G401 (cell line): ENCODE data around the gene SLC7A6. TPM values are rescaled to one million over a fixed set of nuclear protein-coding genes. Genes with fewer than 3 reads are reported as not detected.

Source experiments
- DNase-seq: peaks from one replicate; pipeline ENCODE4 v3.0.0-alpha.2; 2015; ENCODE audit warnings: low spot score
- in situ Hi-C: cut with HindIII; loops from 2 replicates; pipeline ENCODE4 v1.10.0; 2016; ENCODE audit warnings: low sequenced_read_pairs, mixed read lengths
- total RNA-seq: library from RNA; depleted of rRNA; stranded (reverse); fragments of >200 nt; shearing (Covaris generic); gene quantifications from 2 replicates; pipeline ENCODE4 v1.2.3, GENCODE V29; 2014

The SLC7A6 gene
- total RNA-seq, 1 experiment from 2014 or later, result 21.5 TPM

- DNase-seq, result no peak
- in situ Hi-C loops, result no loop called here
Measured at GRCh38 chr16:68234188-68235107, 29.9 kb upstream of the SLC7A6 start.

DNA sequence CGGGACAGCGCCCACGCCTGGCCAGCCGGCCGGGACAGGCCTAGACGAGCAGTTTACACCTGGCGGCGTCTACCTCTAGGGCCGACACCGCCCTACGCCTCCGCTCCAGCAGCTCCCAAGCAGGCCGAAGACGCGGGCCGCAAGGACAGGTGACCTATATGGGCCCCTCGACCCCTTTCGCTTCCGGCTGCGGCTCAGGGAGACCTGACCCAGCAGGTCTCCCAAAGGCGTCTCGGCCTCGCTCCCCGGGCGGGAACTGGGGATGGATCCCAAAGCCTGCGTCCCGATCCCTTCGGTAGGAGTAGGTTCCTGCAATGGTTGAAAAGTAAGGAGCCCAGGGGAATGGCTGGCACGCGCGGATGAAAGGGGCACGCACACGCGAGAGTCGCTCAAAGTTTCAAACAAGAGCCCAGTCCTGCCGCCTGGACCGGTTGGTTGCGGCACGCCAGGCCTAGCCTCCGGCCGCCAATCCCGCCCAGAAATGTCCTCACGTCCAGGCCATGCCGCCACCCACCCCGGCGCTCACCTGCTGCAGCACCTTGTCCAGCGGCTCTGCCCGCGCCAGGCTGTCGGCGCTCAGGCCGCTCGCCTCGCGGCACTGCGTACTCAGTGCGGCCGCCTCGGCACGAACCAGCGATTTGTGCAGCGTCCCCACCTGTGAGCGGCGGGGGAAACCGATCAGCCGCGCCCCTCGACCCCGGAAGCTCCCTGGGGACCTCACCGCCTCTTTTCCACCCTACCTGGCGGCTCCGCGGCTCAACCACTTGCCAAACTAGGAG is 29.0 kb upstream of the SLC7A6 start:
- no peak for DNase-seq
- in situ Hi-C loops, result no loop called here

GRCh38 chr16:68235887-68236136 is 28.5 kb upstream of the SLC7A6 start, which contains the start of gene ESRP2:
TSS of gene ESRP2 (minus strand) at chr16:68236127. CDS start at chr16:68236045, 82 bp downstream.
- DNase-seq, result no peak
- in situ Hi-C loops, result no loop called here

DNA sequence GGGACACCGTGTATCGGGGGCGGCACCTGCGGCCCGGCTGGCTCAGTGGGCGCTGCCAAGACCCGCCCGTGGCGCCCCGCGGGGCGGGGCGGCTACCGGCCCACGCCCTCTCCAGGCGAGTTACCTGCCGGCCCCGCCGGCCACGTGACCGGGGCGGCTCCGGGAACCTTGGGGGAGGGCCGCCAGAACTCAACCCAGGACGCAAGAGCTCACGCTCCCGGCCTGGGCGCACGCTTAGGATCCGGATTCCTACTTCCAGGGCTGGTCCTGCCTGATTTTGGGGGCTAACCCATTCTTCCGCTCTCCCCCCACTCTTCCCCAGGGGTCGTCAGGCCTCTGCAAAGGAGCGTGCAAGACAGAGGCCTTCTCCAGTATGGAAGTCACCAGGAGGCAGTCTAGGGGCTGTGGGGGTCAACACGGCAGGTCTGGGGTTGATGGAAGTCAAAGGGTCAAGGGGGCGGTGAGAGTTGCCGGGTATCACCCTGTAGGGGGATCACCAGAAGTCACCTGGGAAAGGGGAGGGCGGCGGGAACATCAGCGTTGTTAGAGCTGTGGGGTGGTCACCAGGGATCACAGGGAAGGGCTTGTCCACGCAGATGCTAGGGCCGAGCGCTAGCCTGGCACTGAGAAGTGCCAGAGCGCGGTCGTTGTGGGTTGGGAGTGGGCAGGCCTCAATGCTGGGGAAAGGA is 28.0 kb upstream of the SLC7A6 start:
- in situ Hi-C loops, result no loop called here
- no peak for DNase-seq

DNA sequence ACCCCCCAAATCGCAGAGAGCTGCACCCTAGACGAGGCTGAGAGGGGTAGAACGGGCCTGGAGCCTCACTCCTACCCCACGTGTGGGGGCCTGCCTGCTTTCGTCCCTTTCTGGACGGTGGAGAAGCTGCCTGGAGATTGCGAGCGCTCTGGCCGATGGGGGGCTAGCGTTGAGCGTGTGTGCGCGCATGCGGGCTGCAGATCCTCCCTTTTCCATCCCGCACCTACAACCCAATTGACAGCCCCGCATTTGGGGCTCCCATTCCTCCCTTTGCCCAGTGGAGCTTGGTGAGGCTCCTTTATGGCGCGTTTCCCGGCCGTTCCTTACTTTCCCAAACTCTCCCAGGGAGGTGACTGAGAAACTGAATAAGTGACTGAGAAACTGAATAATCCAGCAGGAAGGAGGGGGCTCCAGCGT is 27.5 kb upstream of the SLC7A6 start:
- in situ Hi-C loops, result no loop called here
- peak; percentile 49 for DNase-seq

GRCh38 chr16:68237243-68238028 is 26.9 kb upstream of the SLC7A6 start:
- in situ Hi-C loops, result no loop called here
- peak; percentile 98 for DNase-seq

DNA sequence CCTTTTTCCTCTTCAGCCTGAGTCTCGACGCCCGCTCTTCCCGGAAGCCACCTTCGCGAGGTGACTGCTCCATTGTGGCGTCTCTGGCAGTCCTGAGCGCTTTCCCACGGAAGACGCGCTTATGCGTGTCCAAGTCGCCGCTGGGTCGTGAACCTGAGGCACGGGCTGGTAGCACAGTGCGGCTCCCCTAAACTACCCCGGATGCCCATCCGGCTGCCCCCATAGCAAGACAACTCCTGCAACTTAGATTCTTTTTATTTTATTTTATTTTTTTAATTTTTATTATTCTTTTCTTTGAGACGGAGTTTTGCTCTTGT is 26.3 kb upstream of the SLC7A6 start:
- in situ Hi-C loops, result no loop called here
- no peak for DNase-seq

GRCh38 chr16:68242085-68242484 is 22.2 kb upstream of the SLC7A6 start:
- no peak for DNase-seq
- in situ Hi-C loops, result no loop called here

DNA sequence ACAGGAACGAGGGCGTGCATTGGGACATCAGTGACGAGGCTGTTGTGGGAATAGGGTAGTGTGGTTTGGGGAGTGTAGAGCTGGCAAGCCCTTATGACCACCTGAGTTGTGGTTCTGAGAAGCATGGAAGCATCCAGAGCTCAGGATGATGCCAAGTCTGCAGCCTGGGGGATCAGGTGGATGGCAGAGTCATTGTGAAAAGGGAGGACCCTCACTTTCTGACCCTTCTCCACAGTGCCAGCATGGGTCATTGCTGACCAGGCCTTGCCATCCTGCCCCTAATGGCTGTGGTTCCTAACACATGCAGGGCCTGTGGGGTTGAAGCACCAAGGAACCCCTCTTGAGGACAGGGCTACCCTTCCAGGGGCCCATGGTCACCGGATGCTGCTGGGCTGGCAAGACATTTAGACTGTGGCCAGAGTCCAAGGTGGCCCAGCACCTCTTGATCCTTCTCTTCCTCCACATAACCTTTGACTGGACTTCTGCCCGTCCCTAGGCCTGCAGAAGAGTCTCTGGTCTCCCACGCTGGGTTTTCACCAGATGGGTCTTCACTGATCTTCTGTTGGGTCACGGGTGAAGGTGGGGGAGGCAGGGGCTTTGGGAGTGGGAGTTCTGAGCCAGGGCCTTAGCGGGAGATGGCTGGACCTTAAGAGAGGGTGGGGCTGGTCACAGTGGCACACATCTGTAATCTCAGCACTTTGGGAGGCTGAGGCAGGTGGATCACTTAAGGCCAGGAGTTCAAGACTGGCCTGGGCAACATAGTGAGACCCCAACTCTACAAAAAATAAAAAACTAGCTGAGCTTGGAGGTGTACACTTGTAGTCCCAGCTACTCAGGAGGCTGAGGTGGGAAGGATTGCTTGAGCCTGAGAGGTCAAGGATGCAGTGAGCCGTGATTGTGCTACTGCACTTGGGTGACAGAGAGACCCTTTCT is 21.1 kb upstream of the SLC7A6 start:
- in situ Hi-C loops, result no loop called here
- DNase-seq, result no peak

GRCh38 chr16:68244481-68244902 is 19.8 kb upstream of the SLC7A6 start:
- in situ Hi-C loops, result no loop called here

DNA sequence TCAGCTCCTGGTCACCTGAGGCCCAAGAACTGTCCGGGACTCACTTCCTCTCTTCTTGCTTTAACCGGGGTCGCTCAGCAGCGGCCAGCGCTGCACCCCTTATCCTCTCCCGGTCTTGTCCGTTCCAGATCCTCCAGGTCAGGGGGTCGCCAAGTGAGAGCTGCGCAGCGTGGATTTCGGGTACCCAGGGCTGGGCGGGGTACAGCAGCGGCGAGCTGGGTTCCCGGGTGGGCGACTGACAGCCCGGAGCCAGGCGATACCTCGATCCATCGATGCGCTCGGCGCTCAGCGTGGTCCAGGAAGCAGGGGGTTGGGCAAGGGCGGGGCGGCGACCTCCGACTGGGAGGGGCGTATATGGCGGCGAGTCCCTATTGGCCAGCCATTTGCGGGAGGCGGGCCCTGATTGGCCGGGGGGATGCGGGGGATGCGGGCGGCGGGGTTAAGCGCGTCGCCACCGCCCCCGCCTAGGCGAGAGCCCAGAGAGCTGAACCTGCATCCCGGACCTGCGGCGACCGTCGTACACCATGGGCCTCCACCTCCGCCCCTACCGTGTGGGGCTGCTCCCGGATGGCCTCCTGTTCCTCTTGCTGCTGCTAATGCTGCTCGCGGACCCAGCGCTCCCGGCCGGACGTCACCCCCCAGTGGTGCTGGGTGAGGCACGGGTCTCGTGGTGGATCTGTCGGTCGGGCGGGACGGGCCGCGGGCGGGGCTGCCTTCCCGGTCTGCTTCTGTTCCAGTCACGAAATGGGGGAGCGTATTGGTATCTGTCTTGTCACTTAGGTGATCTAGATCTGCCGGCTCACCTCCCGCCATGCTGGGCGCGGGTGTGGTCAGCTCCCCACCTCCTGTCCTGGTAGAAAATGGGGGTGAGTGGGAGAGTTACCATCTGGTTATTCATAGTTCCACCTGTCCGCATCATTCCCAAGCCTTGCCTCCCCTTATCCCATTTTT is 19.1 kb upstream of the SLC7A6 start, which contains the start of gene PLA2G15:
Gene PLA2G15 (plus strand): TSS at position 471 of the 951 bp plus-strand sequence. CDS start 54 bp downstream, at position 525.
- peak; percentile 95 for DNase-seq
- in situ Hi-C loops, result no loop called here

More at GRCh38 chr16:68244481-68244902, 19.8 kb upstream of the SLC7A6 start:
- DNase-seq, result no peak

DNA sequence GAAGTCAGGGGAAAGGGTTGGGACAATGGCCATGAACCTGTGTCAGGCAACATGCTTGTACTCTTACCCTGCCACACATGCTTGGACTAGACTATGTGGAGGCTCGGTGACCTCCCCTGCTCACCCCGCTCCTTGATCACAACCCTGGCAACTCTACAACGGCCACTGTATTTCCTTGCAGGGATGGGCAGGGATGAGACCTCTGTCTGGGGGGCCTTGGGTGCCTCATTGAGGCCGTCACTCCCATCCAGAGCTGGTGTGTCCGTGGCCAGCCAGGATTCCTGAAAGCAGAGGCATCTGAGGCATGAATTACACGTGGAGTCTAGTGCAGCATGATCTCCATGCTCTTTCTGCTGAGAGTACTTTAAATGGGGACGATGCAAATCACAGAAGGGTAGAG is 18.2 kb upstream of the SLC7A6 start:
- DNase-seq, result no peak
- in situ Hi-C loops, result no loop called here

GRCh38 chr16:68246666-68247065 is 17.7 kb upstream of the SLC7A6 start:
- in situ Hi-C loops, result no loop called here
- DNase-seq, result no peak

- peak; percentile 80 for DNase-seq
- in situ Hi-C loops, result no loop called here
Measured at GRCh38 chr16:68247400-68247799, 16.9 kb upstream of the SLC7A6 start.

DNA sequence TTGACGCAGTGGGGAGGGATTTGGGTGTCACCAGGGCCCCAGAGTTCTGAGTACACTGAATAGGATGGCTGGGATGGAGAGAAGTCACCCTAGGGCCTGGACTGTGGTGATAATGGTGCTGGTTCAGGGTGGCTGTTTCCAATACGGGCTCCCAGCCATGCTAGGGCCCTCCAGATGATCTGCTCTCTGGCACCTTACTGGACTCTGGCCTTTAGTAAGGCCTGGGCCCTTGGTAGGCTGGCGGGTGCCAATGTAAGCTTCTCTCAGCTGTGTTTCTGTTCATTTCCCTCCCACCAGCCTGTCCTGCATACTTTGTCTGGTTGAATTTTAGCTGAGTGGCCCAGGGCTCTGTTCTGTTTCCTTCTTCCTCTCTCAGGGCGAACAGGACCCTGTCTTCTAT is 16.4 kb upstream of the SLC7A6 start:
- DNase-seq, result no peak
- in situ Hi-C loops, result no loop called here

DNA sequence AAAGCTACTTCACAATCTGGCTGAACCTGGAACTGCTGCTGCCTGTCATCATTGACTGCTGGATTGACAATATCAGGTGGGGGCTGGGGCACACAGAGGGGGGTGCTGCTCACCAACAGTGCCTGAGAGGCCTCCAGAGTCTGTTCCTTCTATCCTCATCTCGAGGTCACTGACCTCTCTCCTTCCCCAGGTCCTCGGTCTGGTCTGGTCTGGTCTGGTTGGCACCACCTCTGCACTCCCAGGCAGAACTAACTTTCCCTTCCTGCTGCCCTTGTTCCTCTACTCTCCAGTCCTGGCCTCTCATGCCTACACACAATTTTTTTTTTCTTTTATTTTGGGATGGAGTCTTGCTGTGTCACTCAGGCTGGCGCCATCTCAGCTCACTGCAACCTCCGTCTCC is 15.0 kb upstream of the SLC7A6 start:
- in situ Hi-C loops, result no loop called here

GRCh38 chr16:68250951-68251350 is 13.4 kb upstream of the SLC7A6 start:
- in situ Hi-C loops, result no loop called here

More for the DNA sequence above, 15.0 kb upstream of the SLC7A6 start:
- no peak for DNase-seq

More at GRCh38 chr16:68250951-68251350, 13.4 kb upstream of the SLC7A6 start:
- DNase-seq, result no peak
